Esophagus squamous epithelium (tissue), 5 donors: Measurements from ENCODE around the gene TEKT2. TPM values are rescaled to one million over a fixed set of nuclear protein-coding genes. Genes with fewer than 3 reads are reported as not detected.

Experiments
- DNase-seq: peaks from one replicate; lab custom pipeline; 2025; lab: John Stamatoyannopoulos, UW
- H3K27ac ChIP-seq, 4 donors: fragments of 200-600 bp; sonication (generic); one replicate each; pipeline ENCODE4 v1.5.1; 2016 to 2019; ENCODE audit warnings: mild to moderate bottlenecking in 1 of 4
- H3K27me3 ChIP-seq, 4 donors: fragments of 200-600 bp; sonication (generic); 1 replicate in 3 of 4; 2 replicates in 1 of 4; pipeline versions ENCODE4 v1.5.1 to v1.6.0; 2017 to 2021; ENCODE audit warnings: antibody characterized with exemption in 1 of 4
- H3K36me3 ChIP-seq, 3 donors: fragments of 200-600 bp; sonication (generic); one replicate each; pipeline ENCODE4 v1.5.1; 2016 to 2019
- H3K4me1 ChIP-seq, 3 donors: fragments of 200-600 bp; sonication (generic); one replicate each; pipeline ENCODE4 v1.5.1; 2017 to 2019
- H3K4me3 ChIP-seq, 4 donors: fragments of 200-600 bp; sonication (generic); 1 replicate in 3 of 4; 2 replicates in 1 of 4; pipeline ENCODE4 v1.5.1; 2016 to 2019; ENCODE audit warnings: mild to moderate bottlenecking in 2 of 4, moderate library complexity in 1 of 4
- H3K9me3 ChIP-seq, 3 donors: fragments of 200-600 bp; sonication (generic); one replicate each; pipeline ENCODE4 v1.5.1; 2016 to 2019
- CTCF ChIP-seq, 6 experiments: fragments of 450-650 bp in 4 of 6; fragments of 200-600 bp in 2 of 6; sonication (generic) in 2 of 6; IDR thresholded peaks; one replicate each; pipeline ENCODE4 v1.5.1; 2016 to 2019; ENCODE audit warnings: antibody characterized with exemption in 6 of 6, mild to moderate bottlenecking in 4 of 6, moderate library complexity in 4 of 6
- POLR2A ChIP-seq, 4 donors: fragments of 450-650 bp; IDR thresholded peaks; one replicate each; pipeline ENCODE4 v1.6.1; 2017; ENCODE audit warnings: antibody characterized with exemption in 4 of 4, mild to moderate bottlenecking in 4 of 4, moderate library complexity in 3 of 4
- WGBS, 2 donors: methylation state at CpG; one replicate each; pipeline ENCODE4 v1.1.5; 2018; 5-methylcytosine and 5-hydroxymethylcytosine counted together
- intact Hi-C: fragments of 100-400 bp; cut with DNase I; formaldehyde crosslinking; loops from one replicate; pipeline ENCODE4 v1.15.0; 2022
- total RNA-seq, 4 donors: library from RNA; depleted of rRNA; stranded (reverse); fragments of >200 nt; gene quantifications; one replicate each; pipeline ENCODE4 v1.1.0, GENCODE V29; 2016
- donor health status: DM: yes; HTN: yes; CAD: no.

Gene TEKT2
- total RNA-seq, 4 donors from 2014 or later, result not detected

GRCh38 chr1:36123356-36123755, 39.5 kb downstream of the TEKT2 start:
- Histone ChIP-seq H3K36me3 (no peaks in the 10 kb centered on the region), H3K9me3 (no peaks in the 10 kb centered on the region), H3K27me3 (peaks cover 0 to 18% (median 0%) of the 10 kb centered on the region in 4 donors), H3K4me1 (peaks cover 5 to 45% (median 7%) of the 10 kb centered on the region in 3 donors), H3K4me3 (peak overlapping the region in 1 of 4 donors; percentile 5), H3K27ac (peak overlapping the region in 3 of 4 donors; percentile 6 to 81 (median 42))
- 44 to 56% methylated on average over 5 to 8 of the region's 8 CpGs for WGBS, 2 donors
- no peak for DNase-seq
- TF ChIP-seq POLR2A (IDR thresholded peaks at IDR 0.05) (no peak), CTCF (IDR thresholded peaks at IDR 0.05) (no peak)
- intact Hi-C loops, result no loop called here

- intact Hi-C loops, result no loop called here
- no peak for DNase-seq
- peak overlapping the region; percentile 26 to 81 (median 65) for H3K27ac ChIP-seq
- TF ChIP-seq POLR2A (IDR thresholded peaks at IDR 0.05) (no peak), CTCF (IDR thresholded peaks at IDR 0.05) (no peak)
- no peaks in the 10 kb centered on the region for H3K36me3 ChIP-seq
- peaks cover 5 to 40% (median 7%) of the 10 kb centered on the region in 3 donors for H3K4me1 ChIP-seq
- H3K4me3 ChIP-seq, result peak overlapping the region; percentile 41 to 74 (median 48)
- 65% methylated on average over 11 of the region's 42 CpGs; no CpG with 5 or more reads in 1 of the 2 donors for WGBS, 2 donors
- H3K27me3 ChIP-seq, result peaks cover 0 to 18% (median 0%) of the 10 kb centered on the region in 4 donors
- H3K9me3 ChIP-seq, result no peaks in the 10 kb centered on the region
These were observed 40.7 kb downstream of the TEKT2 start for GRCh38 chr1:36124404-36125128.

GRCh38 chr1:36125129-36125991, 41.5 kb downstream of the TEKT2 start, which contains the start of gene COL8A2:
Gene COL8A2 (minus strand): TSS chr1:36125222. CDS start chr1:36100242, 24,980 bp downstream.
- Histone ChIP-seq H3K27me3 (peaks cover 0 to 18% (median 0%) of the 10 kb centered on the region in 4 donors), H3K9me3 (no peaks in the 10 kb centered on the region), H3K4me3 (peak within 1 kb of the TSS; percentile 41 to 74 (median 48)), H3K27ac (peak within 1 kb of the TSS; percentile 41 to 81 (median 65)), H3K36me3 (no peaks in the 10 kb centered on the region), H3K4me1 (peaks cover 5 to 34% (median 7%) of the 10 kb centered on the region in 3 donors)
- TF ChIP-seq CTCF (IDR thresholded peaks at IDR 0.05) (no peak), POLR2A (IDR thresholded peaks at IDR 0.05) (no peak)
- WGBS, 2 donors, result 30 to 40% methylated on average over 11 to 12 of the region's 77 CpGs
- intact Hi-C loops, result no loop called here
- no peak for DNase-seq

- peak overlapping the region in 1 of 4 donors; percentile 81 for H3K27ac ChIP-seq
These were observed 42.3 kb downstream of the TEKT2 start for GRCh38 chr1:36126005-36126716.

More at GRCh38 chr1:36126005-36126716, 42.3 kb downstream of the TEKT2 start:
- DNase-seq, result no peak
- Histone ChIP-seq H3K27me3 (peaks cover 0 to 18% (median 0%) of the 10 kb centered on the region in 4 donors), H3K4me1 (peaks cover 5 to 34% (median 7%) of the 10 kb centered on the region in 3 donors), H3K4me3 (peak overlapping the region in 1 of 4 donors; percentile 74), H3K36me3 (no peaks in the 10 kb centered on the region), H3K9me3 (no peaks in the 10 kb centered on the region)
- 73 to 78% methylated on average over 21 of the region's 21 CpGs for WGBS, 2 donors
- intact Hi-C loops, result no loop called here
- no peak for TF ChIP-seq POLR2A (IDR thresholded peaks at IDR 0.05)
- no peak for TF ChIP-seq CTCF (IDR thresholded peaks at IDR 0.05)
